Gastrocnemius medialis (tissue), 4 donors: ENCODE results near the gene ATP5F1D. TPM values are rescaled to one million over a fixed set of nuclear protein-coding genes. Genes with fewer than 3 reads are reported as not detected.

Source experiments
- ATAC-seq, 2 donors: fragments of 150-250 bp; one replicate each; pipeline ENCODE4 v1.9.1; 2016
- DNase-seq, 2 donors: peaks; one replicate each; pipeline ENCODE4 v3.0.0-alpha.2; 2019
- H3K27ac ChIP-seq, 4 donors: fragments of 200-600 bp; sonication (generic); 1 replicate in 1 of 4; 2 replicates in 3 of 4; pipeline ENCODE4 v1.5.1; 2016 to 2018; ENCODE audit warnings: mild to moderate bottlenecking in 2 of 4, moderate library complexity in 1 of 4
- H3K27me3 ChIP-seq, 3 donors: fragments of 200-600 bp; sonication (generic) in 2 of 3; 1 replicate in 1 of 3; 2 replicates in 2 of 3; pipeline versions ENCODE4 v1.5.1 to v1.6.0; 2016 to 2019; ENCODE audit warnings: mild to moderate bottlenecking in 1 of 3, moderate library complexity in 1 of 3
- H3K36me3 ChIP-seq, 2 donors: fragments of 200-600 bp; sonication (generic) in 1 of 2; one replicate each; pipeline ENCODE4 v1.5.1; 2017 to 2018
- H3K4me1 ChIP-seq, 2 donors: fragments of 200-600 bp; sonication (generic) in 1 of 2; one replicate each; pipeline ENCODE4 v1.5.1; 2016 to 2017; ENCODE audit warnings: mild to moderate bottlenecking in 2 of 2
- H3K4me3 ChIP-seq, 4 donors: fragments of 200-600 bp; sonication (generic) in 3 of 4; 1 replicate in 1 of 4; 2 replicates in 3 of 4; pipeline ENCODE4 v1.5.1; 2016 to 2019; ENCODE audit warnings: mild to moderate bottlenecking in 2 of 4
- H3K9me3 ChIP-seq, 3 donors: fragments of 200-600 bp; sonication (generic) in 2 of 3; 1 replicate in 1 of 3; 2 replicates in 2 of 3; pipeline ENCODE4 v1.5.1; 2016 to 2019
- CTCF ChIP-seq, 5 experiments: fragments of 450-650 bp in 3 of 5; fragments of 200-600 bp in 2 of 5; sonication (generic) in 2 of 5; IDR thresholded peaks in 4 of 5; conservative IDR thresholded peaks in 1 of 5; 1 replicate in 4 of 5; 2 replicates in 1 of 5; pipeline ENCODE4 v1.5.1; 2016 to 2019; ENCODE audit warnings: antibody characterized with exemption in 5 of 5, mild to moderate bottlenecking in 3 of 5, moderate library complexity in 3 of 5
- POLR2A ChIP-seq, 2 donors: fragments of 450-650 bp; IDR thresholded peaks; one replicate each; pipeline ENCODE4 v1.6.1; 2017; ENCODE audit warnings: antibody characterized with exemption in 2 of 2, mild to moderate bottlenecking in 2 of 2, moderate library complexity in 2 of 2
- in situ Hi-C, 4 donors: fragments of 200-750 bp; cut with MboI; loops; one replicate each; pipeline versions ENCODE4 v1.15.0 to v1.8.0; 2017; ENCODE audit warnings: low sequenced_read_pairs in 4 of 4
- intact Hi-C: fragments of 100-400 bp; cut with DNase I; formaldehyde crosslinking; loops from one replicate; pipeline ENCODE4 v1.15.1; 2023; ENCODE audit warnings: low total_unique reads
- total RNA-seq, 4 donors: library from RNA; depleted of rRNA; stranded (reverse); fragments of >200 nt; gene quantifications; one replicate each; pipeline versions ENCODE4 v1.1.0 to v1.2.3, GENCODE V29; 2016

The ATP5F1D gene
- total RNA-seq, 4 donors from 2014 or later = 189 to 442 (median 273) TPM

DNA sequence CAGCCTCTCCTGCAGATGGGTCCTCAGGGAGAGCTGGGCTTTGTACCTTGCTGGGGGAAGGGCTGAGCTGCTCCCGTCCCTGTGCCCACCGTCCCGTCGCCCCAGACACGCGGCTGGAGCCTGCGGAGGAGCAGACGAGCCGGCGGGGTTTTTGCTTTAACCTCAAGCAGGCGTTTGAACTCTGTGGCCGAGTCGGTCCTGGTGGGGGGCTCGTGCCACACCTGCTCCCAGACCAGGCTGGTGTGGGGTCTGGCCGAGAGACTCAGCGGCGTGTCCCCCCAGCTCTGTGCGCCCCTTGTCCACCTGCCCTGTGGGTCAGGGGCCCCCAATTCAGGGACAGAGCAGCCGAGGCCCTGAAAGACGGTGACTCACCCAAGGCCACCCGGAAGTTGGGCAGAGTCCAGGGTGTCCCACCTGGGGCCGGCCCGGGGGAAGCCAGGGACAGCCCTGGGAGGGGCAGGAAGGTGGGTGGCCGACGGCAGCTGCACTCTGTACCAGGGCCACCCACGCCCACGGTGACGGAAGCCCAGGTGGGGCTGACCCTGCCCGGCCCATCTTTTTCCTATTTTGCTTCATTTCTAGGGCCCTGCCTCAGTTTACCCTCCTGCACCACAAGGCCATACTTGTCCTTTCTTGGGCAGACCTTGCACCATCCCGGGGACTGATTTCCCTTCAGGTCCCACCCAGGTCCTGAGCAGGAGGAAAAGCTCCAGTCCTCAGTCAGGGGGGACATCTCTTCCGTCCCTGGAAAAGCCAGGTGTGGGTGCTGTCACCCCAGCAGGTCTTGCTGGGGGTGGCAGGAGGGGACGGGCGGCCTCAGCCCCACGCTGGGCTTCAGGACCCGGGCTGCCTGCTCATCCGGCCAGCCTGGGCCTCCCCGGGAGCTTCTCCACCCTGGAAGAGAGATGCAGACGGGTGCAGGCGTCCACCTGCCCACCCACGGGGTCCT, 49.4 kb downstream of the ATP5F1D start:
- TF ChIP-seq POLR2A (IDR thresholded peaks at IDR 0.05) = no peak
- TF ChIP-seq CTCF (IDR thresholded peaks at IDR 0.05 in 4 of 5, conservative IDR thresholded peaks at IDR 0.05 in 1 of 5) = no peak
- ATAC-seq (no peak), DNase-seq (no peak)
- H3K27ac ChIP-seq = no peak overlapping the region
- intact Hi-C loops = no loop called here
- peaks cover 70 to 80% (median 73%) of the 10 kb centered on the region in 3 donors for H3K27me3 ChIP-seq
- peaks cover 0 to 13% of the 10 kb centered on the region in 2 donors for H3K4me1 ChIP-seq
- H3K4me3 ChIP-seq = no peak overlapping the region
- no peaks in the 10 kb centered on the region for H3K9me3 ChIP-seq
- H3K36me3 ChIP-seq = no peaks in the 10 kb centered on the region
- in situ Hi-C loops = no loop called here

DNA sequence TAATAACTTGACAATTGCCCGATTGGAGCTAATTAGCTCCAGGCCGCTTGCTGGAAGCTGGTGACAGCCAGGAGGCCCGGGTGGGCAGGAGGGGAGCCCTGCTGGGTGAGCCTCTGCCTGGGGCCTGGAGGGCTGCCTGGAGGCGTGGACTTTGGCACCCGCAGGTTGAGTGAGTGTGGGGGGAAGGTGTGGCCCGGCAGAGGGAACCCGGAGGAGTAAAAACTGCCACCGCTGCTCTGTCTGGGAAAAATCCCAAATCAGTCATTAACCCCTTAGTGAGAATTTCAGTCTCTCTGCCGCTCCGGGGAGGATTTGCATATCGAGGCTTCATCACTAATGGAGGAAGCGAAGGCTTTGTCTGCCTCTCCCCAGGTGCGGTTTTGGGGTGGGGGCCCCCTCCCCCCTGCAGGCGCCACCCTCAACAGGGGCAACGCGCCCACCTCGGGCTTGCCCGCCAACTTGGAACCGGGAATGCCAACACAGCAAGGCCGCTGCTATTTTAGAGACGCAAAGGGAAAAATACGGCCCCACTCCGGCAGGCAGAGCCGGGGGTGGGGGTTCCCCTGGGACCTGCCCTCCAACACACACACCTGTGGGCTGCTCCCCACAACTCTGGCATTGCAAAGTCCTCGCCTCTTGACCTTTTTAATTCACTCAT, 50.3 kb downstream of the ATP5F1D start:
- DNase-seq (no peak), ATAC-seq (no peak)
- in situ Hi-C loops (no loop called here), intact Hi-C loops (no loop called here)
- TF ChIP-seq CTCF (IDR thresholded peaks at IDR 0.05 in 4 of 5, conservative IDR thresholded peaks at IDR 0.05 in 1 of 5) (no peak), POLR2A (IDR thresholded peaks at IDR 0.05) (no peak)
- no peak overlapping the region for H3K27ac ChIP-seq
- peaks cover 0 to 13% of the 10 kb centered on the region in 2 donors for H3K4me1 ChIP-seq
- no peaks in the 10 kb centered on the region for H3K36me3 ChIP-seq
- peaks cover 64 to 79% (median 68%) of the 10 kb centered on the region in 3 donors for H3K27me3 ChIP-seq
- no peaks in the 10 kb centered on the region for H3K9me3 ChIP-seq
- H3K4me3 ChIP-seq = no peak overlapping the region

GRCh38 chr19:1292419-1293151, 51.0 kb downstream of the ATP5F1D start:
- in situ Hi-C loops = no loop called here

More at GRCh38 chr19:1292419-1293151, 51.0 kb downstream of the ATP5F1D start:
- no peak overlapping the region for H3K27ac ChIP-seq
- H3K9me3 ChIP-seq = no peaks in the 10 kb centered on the region
- intact Hi-C loops = no loop called here
- peaks cover 0 to 7% of the 10 kb centered on the region in 2 donors for H3K4me1 ChIP-seq
- H3K4me3 ChIP-seq = no peak overlapping the region
- TF ChIP-seq CTCF (IDR thresholded peaks at IDR 0.05 in 4 of 5, conservative IDR thresholded peaks at IDR 0.05 in 1 of 5) (no peak), POLR2A (IDR thresholded peaks at IDR 0.05) (no peak)
- H3K27me3 ChIP-seq = peaks cover 57 to 76% (median 61%) of the 10 kb centered on the region in 3 donors
- DNase-seq (no peak), ATAC-seq (no peak)
- no peaks in the 10 kb centered on the region for H3K36me3 ChIP-seq
